ENCODE data around the gene ZNF511. TPM values are rescaled to one million over a fixed set of nuclear protein-coding genes. Genes with fewer than 3 reads are reported as not detected.

Gene ZNF511
- 10 to 100 TPM; 12.6 to 44.2 (median 33.0) TPM for total RNA-seq

- Histone ChIP-seq H3K27me3 (no peaks in the 10 kb centered on the region), H3K9me3 (no peaks in the 10 kb centered on the region), H3K27ac (peak within 1 kb of the TSS; percentile 96 to 98 (median 96)), H3K36me3 (peaks cover 7 to 36% (median 29%) of the 10 kb centered on the region in 4 donors), H3K4me1 (peaks cover 27 to 38% (median 32%) of the 10 kb centered on the region in 4 donors), H3K4me3 (peak within 1 kb of the TSS; percentile 64 to 99 (median 79))
- WGBS, 2 donors = 0 to 3% methylated on average over 19 to 44 of the region's 89 CpGs
- DNase-seq = peak; percentile 81 to 99
- ATAC-seq (ENCODE audit: low FRiP score in 2 of 2) = peak; percentile 82 to 95
- peak; percentile 89 to 90 for TF ChIP-seq POLR2AphosphoS5 (IDR thresholded peaks at IDR 0.05)
- peak in 4 of 6 experiments; percentile 34 to 40 (median 37) for TF ChIP-seq CTCF (IDR thresholded peaks at IDR 0.05)
- peak in 3 of 4 donors; percentile 63 to 95 (median 90) for TF ChIP-seq POLR2A (IDR thresholded peaks at IDR 0.05)
- TF ChIP-seq EP300 (IDR thresholded peaks at IDR 0.05) = no peak
Measured at GRCh38 chr10:133308421-133309099, at the start of gene ZNF511, which contains the start of gene TUBGCP2. TSS of gene ZNF511 (plus strand) at chr10:133308914. CDS start at chr10:133308944, 30 bp downstream. TSS of gene TUBGCP2 (minus strand) at chr10:133308872. CDS start at chr10:133302941, 5,931 bp downstream.

DNA sequence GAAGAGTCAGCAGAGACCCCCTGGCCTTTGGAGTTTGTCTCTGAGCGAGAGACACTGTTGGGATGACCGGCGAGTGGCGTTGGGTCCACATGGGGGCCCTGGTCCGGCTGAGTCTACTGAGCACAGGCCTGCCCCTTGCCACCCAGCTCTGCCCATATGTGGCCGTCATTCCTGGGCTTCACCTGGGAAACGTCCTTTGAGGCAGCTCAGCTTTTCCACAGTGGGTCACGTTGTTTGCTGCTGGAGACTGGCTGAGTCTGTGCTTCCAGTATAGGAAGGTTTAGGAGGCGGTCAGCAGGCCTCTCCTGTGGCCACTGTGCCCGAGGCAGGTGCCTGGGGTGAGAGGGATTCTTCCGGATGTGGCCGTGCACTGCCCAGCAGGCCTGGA is 49.1 kb upstream of the ZNF511 start:
- 58 to 60% methylated on average over 7 to 12 of the region's 12 CpGs for WGBS, 2 donors
- Histone ChIP-seq H3K4me3 (no peak overlapping the region), H3K27ac (peak overlapping the region; percentile 79 to 93 (median 82)), H3K9me3 (no peaks in the 10 kb centered on the region), H3K4me1 (peaks cover 48 to 62% (median 53%) of the 10 kb centered on the region in 4 donors), H3K27me3 (no peaks in the 10 kb centered on the region), H3K36me3 (no peaks in the 10 kb centered on the region)
- ATAC-seq (ENCODE audit: low FRiP score in 2 of 2) (no peak), DNase-seq (peak in 1 of 2 donors; percentile 33)
- no peak for TF ChIP-seq CTCF (IDR thresholded peaks at IDR 0.05)
- TF ChIP-seq POLR2AphosphoS5 (IDR thresholded peaks at IDR 0.05) = no peak
- no peak for TF ChIP-seq POLR2A (IDR thresholded peaks at IDR 0.05)
- TF ChIP-seq EP300 (IDR thresholded peaks at IDR 0.05) = no peak

DNA sequence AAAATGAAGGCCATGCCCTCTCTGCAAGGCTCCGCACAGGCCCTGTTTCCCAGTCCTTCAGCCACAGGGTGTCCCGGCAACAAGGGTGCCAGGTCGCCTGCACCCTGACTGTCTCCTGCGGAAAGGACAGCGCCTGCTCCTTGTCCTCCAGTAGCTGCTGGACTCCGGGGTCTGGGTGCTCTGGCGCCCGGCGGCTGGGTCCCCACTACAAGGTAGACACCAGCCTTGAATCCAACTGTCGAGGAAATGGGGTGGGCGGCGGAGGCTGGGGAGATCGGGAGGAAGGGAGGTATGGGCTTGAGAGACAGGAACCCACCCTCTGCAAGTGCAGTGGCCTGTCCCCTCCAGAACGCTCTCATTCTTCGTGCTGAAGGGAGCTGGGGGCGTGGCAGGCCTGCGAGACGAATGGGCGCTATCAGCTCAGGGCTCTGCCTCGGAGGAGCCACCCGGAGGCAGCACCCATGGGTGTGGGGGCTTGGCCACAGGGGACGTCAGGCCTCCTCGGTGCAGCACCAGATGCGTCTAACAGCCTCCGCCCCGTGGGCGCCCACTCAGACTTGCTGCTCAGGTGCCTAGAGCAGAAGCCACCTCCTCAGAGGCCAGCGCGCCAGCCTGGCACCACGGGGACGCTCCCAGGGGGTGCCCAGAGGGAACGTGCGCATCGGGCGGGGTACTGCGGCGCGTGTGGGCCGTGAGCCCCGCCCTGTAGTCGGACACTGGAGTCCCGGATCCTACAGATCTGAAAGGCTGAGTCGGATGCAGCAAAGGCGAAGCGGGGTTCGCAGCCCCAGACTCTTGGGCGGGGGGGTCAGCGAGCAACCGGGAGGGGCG is 47.6 kb upstream of the ZNF511 start:
- DNase-seq = peak; percentile 69 to 92
- H3K9me3 ChIP-seq = no peaks in the 10 kb centered on the region
- H3K4me3 ChIP-seq = peak overlapping the region; percentile 74 to 98 (median 78)
- peaks cover 0 to 4% (median 0%) of the 10 kb centered on the region in 4 donors for H3K36me3 ChIP-seq
- H3K27ac ChIP-seq = peak overlapping the region; percentile 95 to 96 (median 96)
- H3K27me3 ChIP-seq = no peaks in the 10 kb centered on the region
- 21% methylated on average over 43 of the region's 50 CpGs; no CpG with 5 or more reads in 1 of the 2 donors for WGBS, 2 donors
- TF ChIP-seq EP300 (IDR thresholded peaks at IDR 0.05) (no peak), POLR2A (IDR thresholded peaks at IDR 0.05) (peak in 1 of 4 donors; percentile 50), POLR2AphosphoS5 (IDR thresholded peaks at IDR 0.05) (peak in 1 of 2 donors; percentile 3), CTCF (IDR thresholded peaks at IDR 0.05) (peak in 2 of 6 experiments; percentile 4 to 5)
- H3K4me1 ChIP-seq = peaks cover 48 to 65% (median 53%) of the 10 kb centered on the region in 4 donors
- peak; percentile 52 to 62 for ATAC-seq (ENCODE audit: low FRiP score in 2 of 2)

- TF ChIP-seq POLR2AphosphoS5 (IDR thresholded peaks at IDR 0.05) = peak; percentile 27 to 61
- peak in 1 of 4 donors; percentile 83 for TF ChIP-seq POLR2A (IDR thresholded peaks at IDR 0.05)
- TF ChIP-seq CTCF (IDR thresholded peaks at IDR 0.05) = peak in 1 of 6 experiments; percentile 2
- no peak for TF ChIP-seq EP300 (IDR thresholded peaks at IDR 0.05)
- H3K4me3 ChIP-seq = peak overlapping the region; percentile 74 to 98 (median 78)
- H3K27me3 ChIP-seq = no peaks in the 10 kb centered on the region
- H3K27ac ChIP-seq = peak overlapping the region; percentile 95 to 96 (median 96)
- H3K4me1 ChIP-seq = peaks cover 48 to 65% (median 53%) of the 10 kb centered on the region in 4 donors
- DNase-seq (peak; percentile 91 to 99), ATAC-seq (ENCODE audit: low FRiP score in 2 of 2) (peak; percentile 62 to 84)
- H3K36me3 ChIP-seq = peaks cover 0 to 5% (median 0%) of the 10 kb centered on the region in 4 donors
- no peaks in the 10 kb centered on the region for H3K9me3 ChIP-seq
- WGBS, 2 donors = 3 to 10% methylated on average over 2 to 50 of the region's 79 CpGs
Measured at GRCh38 chr10:133261726-133262325, 46.9 kb upstream of the ZNF511 start.

All from upper lobe of left lung (tissue), 6 donors.